NCI-H1436 (cell line): ENCODE measurements around the gene OARD1.
A peak's percentile ranks its signal among the peaks of the same experiment; 100 is the strongest.

Source experiments
- DNase-seq: peaks from one replicate; lab custom pipeline; 2025; lab: John Stamatoyannopoulos, UW

The OARD1 gene

DNA sequence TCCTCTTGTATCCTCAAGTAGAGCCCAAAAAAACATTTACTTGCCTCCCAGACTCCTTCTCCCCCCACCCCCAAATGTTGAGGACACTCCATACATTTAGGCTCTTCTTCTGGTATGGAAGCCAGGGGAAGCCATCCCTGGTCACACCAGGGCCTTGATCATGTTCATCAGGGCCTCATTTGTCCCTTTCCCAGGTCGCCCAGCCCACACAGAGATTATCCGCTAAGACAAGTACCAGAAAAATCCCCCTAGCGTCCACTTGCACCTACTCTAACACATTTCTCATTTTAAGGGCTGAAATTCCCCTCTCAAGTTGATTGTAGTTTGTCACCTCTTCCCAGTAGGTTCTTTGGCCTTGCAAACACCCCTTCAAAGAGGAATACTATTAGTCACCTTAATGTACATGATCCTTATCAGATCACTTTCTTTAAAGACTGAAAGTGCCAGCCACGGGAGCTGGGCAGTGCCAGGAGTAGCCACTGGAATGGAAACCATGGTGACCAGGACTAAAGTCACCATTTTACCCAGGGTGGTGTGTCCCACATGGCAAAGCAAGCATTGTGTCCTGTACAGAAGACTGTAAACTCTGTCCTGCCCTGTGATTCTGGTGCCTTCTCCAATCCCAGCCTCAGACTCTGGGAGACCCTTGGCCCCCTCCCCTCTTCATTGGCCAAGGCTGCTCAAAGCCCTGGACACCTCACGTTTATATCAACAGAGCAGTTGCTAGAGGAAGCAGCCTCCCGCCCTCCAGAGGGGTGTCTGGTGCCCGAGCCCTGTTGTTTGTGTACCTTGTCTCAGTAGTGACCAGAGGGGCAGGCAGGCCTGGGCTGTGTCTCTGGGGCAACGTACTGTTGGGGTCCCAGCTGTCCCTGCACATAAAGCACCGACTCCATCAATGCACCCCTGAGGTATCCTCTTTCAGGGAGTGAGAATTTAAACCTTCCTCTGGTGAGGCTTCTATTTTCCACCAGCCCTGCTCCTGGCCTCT is 24.1 kb downstream of the OARD1 start:
- DNase-seq: no peak

DNA sequence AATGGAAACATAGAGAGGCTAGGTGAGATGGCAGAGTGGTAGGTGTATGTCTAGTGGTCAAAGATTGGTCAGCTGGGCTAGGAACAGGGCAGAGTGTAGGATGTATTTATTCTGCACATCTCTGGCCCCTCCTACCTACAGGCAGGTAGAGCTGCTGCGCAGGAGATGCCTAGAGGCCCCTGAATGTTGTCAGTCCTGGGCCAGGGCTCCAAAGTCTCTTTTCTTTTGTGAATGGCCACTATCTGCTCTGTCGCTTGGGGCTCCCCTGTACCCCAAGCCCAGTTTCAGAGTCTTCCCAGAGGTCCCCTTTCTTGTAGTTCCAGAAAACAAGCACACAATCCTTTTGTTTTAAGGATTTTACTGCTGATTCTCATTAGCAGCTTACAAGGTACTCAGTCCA is 24.9 kb downstream of the OARD1 start:
- DNase-seq: no peak

DNA sequence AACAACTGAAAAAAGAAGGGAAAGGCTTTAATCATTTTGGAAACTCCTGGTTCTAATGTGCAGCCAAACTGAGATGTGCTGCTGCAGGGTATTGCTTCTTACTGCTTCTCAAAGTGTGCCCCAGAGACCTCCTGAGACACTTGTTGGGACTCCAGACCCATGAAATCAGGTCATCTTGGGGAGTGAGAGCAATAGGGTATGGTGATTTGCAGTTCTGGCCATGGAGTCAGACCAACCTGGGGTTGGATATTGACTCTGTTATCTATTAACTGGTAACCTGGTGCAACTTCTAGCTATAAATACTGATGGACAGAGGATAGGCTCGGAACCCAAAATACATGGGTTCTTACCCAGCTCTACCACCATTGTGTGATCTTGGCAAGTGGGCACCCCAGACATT is 26.1 kb downstream of the OARD1 start:
- no peak for DNase-seq

DNA sequence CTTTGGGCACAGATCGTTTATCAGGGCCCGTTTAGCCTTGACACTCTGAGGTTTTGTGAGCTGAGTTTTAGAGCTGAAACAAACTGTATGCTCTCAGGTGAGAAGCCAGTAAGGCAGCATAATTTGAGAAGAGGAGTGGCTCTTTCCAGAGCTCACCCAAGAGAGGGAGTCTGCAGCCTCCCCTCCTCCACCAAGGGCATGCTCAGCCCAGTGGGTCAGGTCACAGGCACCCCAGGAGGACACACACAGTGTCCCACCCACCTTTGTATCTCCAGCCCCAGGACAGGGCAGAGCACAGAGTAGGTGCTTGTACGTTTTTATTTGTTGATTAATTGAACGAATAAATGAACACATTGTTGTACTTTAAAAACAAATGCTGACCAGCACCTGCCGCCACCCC is 26.5 kb downstream of the OARD1 start:
- DNase-seq: no peak

DNA sequence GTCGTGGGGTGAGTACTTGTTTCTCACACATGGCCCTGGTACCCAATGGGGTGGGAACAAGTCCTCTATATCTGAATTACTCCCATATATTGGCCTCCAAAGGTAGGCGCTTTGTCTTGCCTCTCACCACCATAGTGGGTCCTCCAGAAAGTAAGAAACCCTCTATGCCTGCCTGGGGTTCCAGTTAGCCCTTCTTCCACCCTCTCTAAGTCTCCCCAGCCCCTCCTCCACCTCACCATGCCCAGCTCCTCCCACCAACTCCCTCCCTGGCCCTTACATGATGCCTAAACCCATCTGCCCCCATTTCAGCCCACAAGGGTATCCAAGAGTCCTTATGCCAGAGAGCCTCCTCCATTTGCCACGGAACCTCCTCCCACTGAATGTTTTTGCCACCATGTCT is 29.0 kb downstream of the OARD1 start:
- DNase-seq: no peak

DNA sequence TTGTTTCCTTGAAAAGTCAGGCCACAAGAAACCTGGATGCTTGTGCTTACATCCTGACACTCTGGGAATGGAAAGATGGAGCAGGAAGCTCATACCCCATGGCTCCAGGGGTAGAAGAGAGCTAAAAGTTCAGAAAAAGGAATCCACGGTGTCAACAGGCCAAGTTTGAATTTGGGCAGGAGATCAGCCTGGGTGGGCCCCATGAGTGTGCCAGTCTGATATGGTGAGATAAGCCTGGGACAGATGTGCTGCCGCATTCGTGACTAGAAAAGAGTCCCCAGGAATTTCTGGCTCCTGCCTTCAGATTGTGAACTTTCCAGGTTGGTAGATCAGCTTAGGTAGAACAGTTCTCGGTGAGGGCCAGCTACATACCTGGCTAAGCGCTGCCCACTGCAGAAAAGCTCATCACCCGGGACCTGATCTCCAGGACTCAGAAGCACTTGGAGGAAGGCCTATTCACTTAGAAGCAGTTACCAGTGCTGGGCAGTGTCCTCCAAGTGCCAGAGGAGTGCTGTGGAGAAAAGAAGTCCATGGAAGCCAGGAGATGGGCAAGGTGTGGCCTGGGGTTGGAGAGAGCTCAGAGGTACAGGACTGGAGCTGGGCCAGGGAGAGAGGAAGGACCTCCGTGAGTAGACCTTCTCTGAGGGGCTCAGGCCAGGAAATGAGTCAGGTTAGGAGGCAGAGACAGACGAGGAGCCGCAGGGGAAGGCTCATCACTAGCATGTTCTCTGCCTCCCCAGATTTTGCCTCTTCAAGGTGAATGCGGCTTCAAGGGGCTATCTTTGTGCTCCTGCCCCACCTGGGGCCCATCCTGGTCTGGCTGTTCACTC is 29.7 kb downstream of the OARD1 start, which contains the start of gene TSPO2:
Gene TSPO2 (plus strand): TSS at position 242 of the 830 bp plus-strand sequence. CDS start 519 bp downstream, at position 761.
- no peak for DNase-seq

DNA sequence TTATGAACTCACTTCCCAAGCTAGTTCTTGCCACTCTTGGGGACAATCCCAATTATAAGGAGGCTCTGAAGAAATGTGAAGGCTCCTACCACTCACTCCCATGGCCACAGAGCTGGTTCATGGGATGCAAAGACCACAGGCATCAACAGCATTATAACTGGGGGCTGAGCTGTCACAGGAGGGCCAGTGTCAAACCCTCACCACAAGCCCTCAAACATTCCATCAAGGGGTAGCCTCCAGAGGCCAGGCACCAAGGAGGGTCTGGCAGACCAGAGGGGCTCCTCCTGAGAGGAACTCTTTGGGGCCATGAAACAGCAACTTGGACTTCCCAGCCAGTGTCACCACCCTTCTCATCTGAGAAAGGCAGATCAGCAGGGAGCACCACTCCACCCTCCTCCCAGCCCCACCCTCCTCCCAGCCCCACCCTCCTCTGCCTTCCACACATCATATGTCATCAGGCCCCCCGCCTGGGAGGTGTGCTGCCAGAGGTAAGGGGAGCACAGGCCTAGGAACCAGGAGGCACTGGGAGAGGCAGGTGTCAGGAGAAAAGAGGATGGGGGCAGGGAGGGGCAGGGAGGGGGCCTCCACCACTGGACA is 31.1 kb downstream of the OARD1 start:
- DNase-seq: no peak

DNA sequence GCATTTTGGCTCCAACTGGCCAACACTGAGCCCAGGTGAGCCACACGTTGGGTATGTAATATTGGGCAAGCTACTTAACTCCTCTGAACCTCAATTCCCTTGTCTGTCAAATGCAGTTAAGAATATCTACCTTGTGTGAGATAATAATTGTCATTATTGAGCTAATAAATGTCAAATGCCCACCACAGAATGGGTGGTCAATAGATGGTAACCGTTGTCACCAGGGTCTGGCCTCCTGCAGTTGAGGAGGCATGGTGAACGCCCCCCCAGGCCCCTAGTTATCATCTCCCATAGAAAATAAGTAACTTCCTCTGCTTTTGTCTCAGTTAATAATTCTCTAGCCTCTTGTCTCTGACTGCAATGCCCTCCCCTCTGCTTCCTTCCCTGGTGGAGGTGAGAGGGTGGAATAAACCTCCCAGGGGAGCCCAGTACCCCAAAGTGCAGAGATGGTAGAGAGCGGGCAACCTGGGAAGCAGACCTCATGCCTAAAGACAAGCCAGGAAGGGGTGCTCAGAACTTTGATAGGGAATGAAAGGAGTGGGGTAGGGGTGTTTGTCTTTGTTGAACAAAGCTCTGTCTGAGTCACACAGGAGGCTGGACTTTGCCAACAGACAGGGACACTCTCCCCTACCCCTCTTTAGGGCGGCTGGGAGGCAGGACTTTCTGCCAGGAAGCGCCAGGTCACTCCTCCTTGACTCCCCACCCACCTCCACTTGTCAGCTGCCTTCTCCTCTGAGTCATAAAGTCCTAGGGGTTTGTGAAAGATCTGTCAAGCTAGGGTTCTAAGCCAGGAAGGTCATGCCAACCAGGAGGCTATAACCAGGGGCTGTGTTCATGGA is 31.8 kb downstream of the OARD1 start:
- DNase-seq: no peak

DNA sequence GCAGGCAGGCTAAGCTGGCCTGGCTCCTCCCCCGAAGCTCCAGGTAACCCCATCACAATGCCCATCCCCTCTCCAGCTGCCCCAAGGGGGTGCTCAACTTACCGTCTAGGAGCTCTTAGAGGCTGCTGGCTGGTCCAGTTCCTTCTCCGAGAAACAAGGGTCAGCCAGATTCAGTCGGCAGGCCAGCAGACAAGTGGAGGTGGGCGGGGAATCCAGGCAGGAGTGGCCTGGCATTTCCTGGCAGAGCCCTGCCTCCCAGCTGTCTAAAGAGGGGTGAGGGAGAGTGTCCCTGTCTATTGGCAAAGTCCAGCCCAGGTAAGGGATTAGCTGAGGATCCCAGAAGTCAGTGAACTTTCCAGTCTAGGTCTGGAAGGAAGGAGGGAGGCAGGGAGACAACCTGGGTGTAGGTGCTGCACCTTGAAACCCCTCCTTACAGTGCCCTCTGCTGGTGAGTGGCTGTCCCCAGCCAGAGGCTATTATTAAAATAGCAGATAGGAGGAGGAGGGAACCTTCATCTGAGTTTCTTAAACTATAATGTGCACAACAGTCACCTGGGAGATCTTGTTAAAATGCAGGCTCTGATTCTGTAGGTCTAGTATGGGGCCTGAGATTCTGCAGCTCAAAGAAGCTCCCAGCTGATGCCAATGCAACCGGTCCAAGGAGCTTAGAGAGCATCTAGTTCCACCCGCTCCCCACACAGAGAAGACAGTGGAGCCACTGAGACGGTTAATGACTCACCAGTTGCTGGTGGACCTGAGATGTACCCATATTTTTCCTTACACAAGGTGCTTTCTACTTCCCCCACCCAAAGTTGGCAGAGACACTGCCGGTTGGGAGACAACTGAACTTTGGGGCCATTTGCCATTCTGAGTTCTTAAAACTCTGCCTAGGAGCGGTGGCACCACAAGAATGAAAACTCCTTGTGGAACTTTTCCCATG is 32.8 kb downstream of the OARD1 start, which contains the start of gene UNC5CL:
Gene UNC5CL (minus strand): TSS at position 162 of the 939 bp plus-strand sequence. CDS start 4,147 bp downstream, outside the sequence.
- DNase-seq: peak; percentile 29

DNA sequence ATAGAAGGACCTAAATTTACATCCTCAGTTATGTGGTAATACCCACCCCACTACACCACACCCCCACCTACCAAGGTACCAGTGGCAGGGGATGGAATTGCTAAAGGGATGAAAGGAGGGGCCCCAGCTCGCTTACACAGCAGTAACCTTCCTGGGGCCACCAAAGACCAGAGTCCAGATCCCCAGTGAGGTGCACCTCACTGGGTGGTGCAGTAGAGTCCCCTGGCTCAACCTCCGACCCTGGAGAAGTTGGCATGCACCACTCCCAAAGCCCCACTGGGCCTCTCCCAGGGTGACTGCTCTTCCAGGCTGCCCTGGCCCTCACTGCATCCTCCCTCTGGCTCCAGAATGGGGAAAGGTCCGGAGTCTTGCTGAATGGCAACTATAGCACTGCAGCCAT is 34.0 kb downstream of the OARD1 start:
- DNase-seq: no peak

DNA sequence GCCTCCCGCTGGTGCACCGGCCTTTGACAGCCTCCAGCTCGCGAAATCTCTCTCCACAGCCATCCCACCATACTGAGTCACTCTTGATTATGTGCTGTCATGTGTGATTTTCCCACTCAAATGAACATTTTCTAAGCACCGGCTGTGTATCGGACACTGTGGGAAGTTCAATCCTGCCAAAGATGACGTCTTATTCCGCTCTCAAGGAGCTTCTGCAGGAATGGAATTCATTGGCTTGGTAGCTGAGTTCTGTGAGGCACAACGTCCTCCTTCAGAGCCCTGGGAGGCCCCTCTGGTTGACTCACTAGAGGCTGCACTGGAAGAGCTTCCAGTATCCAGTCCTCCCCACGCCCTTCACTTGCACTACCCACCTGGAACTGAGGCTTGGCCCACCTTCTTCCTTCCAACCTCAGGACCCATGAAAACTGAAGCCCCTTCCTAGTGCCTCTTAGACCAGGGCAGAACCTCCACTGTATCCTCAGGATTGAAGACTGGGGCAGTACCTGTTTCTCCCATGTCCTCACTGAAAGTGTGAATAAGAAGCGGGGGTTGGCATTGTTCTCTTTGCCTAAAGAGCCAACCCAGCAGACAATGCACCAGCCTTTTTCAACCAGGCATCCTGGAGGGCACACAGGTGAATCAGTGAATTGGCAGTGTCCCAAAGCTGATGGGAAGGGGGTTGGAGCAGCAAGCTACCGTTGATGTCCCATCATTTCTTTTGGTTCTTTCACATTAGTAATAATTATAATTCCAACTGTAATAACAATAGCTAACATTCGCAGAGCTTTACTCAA is 34.9 kb downstream of the OARD1 start:
- no peak for DNase-seq

DNA sequence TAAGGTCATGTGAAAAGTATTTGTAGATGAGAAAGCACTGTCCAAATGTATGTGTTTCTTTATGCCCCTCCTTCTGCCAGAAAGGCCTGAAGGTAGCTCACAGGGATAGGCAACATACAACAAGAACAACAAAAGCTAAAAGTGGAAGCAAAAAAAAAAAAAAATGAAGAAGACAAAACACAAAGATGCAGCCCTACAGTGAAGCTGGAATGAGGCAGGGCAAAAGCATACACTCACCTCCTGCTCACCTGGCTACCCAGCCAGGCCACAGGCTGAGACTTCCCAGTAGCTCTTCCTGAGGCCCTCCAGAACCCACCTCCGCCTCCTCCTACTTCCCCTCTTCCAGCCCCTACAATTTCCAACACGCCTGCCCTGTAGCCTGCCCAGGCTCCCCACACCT is 35.6 kb downstream of the OARD1 start:
- no peak for DNase-seq

DNA sequence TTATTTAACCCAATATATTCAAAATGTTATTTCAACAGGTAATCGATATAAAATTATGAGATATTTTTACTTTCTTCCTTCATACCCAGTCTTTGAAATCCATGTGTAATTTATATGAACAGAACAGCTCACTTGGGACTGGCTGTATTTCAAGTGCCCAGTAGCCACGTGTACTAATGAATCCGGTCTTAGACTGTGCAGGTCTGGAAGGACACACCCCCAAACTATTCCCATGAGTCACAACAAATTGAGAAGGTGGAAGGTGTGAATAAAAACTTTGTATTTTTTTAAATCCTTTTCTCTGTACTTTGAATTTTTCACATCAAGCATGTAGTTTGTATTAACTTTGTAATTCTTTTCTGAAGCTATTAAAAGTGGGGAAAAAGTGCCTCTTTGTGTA is 36.0 kb downstream of the OARD1 start:
- DNase-seq: no peak

DNA sequence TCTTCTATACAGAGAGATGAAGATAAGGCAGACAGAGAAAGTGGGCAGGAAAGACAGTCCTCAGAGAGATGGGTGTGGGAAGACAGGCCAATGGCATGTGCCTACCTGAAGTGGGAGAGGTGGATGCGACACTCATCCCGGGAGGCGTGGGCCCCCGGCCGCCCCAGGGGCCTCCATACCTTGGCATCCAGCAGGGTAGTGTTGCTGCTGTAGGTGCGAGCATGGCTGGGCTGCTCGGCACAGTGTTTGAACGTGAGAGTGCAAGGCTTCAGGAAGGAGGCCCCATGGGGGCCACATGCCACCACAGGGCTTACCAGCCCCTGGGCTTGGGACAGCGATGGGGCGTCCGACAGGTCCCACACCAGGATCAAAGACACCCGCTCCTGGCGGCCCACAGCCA is 38.4 kb downstream of the OARD1 start:
- DNase-seq: no peak

DNA sequence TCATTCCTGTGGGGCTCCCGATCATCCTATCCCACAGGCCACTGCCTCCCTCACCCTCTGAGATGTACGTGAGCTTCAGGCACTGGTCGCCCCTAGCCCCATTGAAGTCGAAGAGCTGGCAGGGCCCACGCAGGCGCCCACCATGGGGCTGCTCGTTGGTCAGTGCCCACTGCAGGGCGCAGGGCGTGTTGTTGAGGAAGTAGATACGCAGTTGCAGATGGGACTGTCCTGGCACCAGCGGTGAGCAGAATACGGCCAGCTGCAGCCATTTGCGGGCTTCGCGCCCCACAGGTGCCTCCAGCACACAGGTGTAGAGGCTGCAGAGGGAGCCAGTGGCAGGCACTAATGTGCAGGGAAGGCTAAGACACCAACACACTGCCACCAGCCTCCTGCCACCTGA is 39.3 kb downstream of the OARD1 start:
- DNase-seq: no peak

DNA sequence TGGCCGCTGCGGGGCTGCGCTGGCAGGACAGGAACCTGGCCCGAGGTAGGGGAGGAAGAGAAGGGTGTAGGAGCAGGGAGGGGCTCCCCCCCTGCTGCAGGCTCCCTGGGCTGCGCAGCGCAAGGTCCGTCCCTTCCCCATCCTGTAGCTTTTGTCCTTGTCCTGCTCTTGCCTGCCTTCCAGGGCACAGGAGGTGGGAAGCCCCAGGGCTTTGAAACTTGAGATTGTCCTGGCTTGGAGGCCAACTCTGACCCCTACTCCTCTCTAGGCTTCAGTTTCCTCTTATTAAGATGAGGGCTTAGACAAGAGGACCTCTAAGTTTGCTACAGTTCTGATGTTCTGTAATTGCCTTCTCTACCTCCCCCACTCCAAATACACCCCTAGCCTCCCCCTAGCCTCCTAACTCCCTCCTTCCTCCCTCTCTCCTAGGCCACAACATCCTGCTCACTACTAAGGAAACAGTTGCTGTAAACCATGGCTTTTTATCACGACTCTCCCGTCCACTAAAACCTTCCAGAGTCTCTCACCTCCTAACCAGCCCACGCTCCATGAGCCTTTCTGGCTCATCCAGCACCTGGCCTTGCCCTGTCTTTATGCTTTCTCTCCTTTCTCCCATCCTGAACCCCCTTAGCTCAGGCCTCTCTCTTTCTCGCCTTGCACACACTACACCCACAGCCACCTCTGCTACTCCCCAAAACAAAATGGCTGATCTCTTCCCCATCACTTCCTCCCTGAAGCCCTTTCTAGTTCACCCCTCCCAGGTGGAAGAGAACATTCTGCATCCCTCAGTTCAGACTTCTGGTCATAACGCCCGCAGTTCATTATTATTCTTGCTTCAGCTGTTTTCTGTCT is 43.4 kb downstream of the OARD1 start:
- DNase-seq: peak; percentile 57

DNA sequence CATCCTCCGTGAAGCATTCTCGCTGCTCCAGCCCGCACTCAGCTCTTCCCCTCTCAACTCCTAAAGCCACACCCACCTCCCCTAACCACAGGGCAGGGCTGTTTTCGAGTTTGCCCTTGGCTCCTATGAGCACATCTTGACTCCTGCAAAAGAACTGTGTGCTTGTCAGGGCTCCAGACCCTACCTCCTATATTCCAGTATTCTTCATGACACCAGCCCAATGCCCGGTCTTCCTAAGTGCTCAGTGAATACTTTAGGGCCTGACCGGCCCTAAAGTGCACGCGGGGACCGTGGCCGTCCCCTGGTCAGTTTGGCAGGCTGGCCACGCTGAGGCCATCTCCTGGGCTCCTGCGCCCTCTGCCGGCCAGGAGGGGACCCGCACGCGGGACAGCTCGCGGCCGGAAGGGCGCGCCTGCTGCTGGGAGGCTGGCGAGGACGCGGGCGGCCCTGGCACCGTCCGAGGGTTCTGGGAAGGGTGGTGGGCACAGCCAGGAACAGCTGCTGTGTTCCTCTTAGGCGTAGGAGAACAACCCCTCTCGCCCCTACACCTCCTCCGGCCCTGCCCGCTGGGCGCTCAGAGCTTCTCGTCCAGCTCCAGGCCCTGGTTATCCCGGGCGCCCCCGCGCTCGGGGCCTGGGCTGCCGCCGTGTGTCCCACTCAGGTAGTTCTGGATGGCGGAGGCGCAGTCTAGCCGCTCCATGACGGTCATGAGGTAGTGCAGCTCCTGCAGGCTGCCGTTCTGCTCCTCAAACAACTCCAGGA is 44.2 kb downstream of the OARD1 start:
- peak; percentile 63 for DNase-seq

DNA sequence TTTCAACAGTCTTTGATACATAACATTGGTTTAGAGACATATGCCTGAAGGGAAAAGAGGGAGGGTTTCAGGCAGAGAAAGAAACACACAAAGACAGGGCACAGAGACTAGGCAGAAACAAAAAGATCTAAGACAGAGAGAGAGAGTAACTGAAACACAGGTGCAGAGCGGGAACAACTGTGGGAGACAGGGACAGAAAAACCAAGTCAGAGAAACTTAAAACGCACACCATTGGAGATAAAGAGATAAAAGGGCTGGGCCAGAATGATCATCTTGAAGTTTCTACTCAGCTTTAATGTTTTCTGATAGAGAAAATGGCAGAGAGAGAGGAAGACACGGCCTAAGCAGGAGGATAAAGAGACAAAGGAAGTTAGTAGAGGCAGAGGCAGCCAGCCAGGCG is 44.9 kb downstream of the OARD1 start:
- DNase-seq: no peak
